AG20443 (cell line): ENCODE data around the gene SPTY2D1.
A peak's percentile ranks its signal among the peaks of the same experiment; 100 is the strongest.
"Not testable (repeated sequence)": the region's sequence is repeated elsewhere in the genome, so short reads cannot be mapped to it uniquely, and the experiment has no call there.

Experiments
- DNase-seq: peaks from one replicate; pipeline ENCODE4 v3.0.0; 2012; ENCODE audit warnings: low spot score, mixed read lengths

Gene SPTY2D1

DNA sequence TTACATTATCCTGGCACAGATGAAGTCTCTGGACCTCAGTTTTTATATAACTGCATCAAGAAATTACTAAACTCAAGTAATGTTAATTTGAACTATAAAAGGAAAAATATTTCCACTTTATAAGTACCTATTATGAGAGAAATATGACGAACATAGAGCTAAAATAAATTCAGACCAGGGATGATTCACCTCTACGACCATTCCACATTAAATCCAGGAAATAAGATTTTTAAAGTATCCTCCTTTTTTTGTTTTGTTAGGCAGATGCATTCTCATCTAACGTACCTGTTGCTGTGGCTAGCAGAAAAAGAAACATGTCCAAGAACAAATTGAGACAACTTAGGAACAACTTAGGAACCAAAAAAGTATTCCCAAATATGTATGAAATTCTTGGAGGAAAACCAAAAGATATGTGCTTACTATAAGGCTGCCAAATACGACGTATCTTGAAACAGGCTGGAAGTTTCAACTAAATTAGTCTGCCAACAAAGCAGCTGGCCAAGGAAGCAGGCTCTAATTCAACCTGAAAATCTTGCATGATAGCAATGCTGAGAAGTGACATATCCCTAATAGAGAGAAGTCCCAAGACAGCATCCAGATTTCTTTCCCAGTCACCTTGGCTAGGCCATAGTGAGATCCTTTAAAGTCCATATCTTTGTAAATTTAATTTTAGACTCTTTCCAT, 15.7 kb downstream of the SPTY2D1 start:
- no peak for DNase-seq

DNA sequence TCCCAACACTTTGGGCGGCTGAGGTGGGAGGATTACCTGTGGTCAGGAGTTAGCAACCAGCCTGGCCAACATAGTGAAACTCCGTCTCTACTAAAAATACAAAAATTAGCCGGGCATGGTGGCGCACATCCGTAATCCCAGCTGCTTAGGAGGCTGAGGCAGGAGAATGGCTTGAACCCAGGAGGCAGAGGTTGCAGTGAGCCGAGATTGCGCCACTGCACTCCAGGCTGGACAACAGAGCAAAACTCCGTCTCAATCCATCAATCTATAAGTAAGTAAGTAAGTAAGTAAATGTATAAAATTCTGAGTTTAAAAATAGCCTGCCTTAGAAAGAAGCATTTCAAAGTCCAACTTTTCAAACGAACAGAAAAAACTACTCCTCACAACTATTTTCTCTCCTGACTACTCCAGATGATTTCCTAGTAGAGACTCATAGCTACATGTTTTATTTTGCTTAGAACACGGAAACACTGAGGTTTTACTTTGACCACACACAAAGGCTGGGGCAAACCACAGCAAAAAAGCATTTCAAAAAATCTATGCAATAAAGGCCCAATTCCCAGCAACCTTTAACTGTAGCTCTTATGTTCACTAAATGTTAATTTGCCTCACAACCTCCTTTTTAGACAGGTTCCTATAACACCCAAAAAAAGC, 16.3 kb downstream of the SPTY2D1 start:
- no peak for DNase-seq

- no peak for DNase-seq
These were observed 18.3 kb downstream of the SPTY2D1 start for GRCh38 chr11:18615628-18616392.

DNA sequence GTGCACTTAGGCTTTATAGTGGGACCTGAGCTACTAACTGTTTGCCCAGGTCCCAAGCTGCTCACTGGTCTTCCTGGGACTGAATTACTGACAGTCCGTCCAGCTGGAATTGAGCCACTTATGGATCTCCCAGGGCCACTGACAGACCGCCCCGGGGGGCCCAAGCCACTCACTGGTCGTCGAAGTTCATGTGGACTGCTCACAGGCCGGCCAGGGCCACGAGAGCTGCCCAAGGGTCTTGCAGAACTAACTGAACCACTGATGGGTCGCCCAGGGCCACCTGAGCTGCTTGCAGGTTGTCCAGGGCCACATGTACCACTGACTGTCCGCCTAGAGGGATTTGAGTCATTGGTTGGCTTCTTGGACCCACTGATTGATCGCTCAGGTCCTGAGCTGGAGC, 19.5 kb downstream of the SPTY2D1 start:
- no peak for DNase-seq

GRCh38 chr11:18612394-18612793, 21.7 kb downstream of the SPTY2D1 start:
- DNase-seq = no peak

- DNase-seq = peak; percentile 55
These were observed 22.9 kb downstream of the SPTY2D1 start for GRCh38 chr11:18611196-18611595.

GRCh38 chr11:18608376-18608775, 25.8 kb downstream of the SPTY2D1 start:
- no peak for DNase-seq

- DNase-seq = no peak
These were observed 33.1 kb downstream of the SPTY2D1 start for GRCh38 chr11:18600915-18601569.

- DNase-seq = no peak
These were observed 34.4 kb downstream of the SPTY2D1 start, which contains the start of gene MISFA for GRCh38 chr11:18599739-18600230. Gene MISFA, plus strand, starts transcription at chr11:18599789. Its CDS starts 140 bp downstream, at chr11:18599929.

DNA sequence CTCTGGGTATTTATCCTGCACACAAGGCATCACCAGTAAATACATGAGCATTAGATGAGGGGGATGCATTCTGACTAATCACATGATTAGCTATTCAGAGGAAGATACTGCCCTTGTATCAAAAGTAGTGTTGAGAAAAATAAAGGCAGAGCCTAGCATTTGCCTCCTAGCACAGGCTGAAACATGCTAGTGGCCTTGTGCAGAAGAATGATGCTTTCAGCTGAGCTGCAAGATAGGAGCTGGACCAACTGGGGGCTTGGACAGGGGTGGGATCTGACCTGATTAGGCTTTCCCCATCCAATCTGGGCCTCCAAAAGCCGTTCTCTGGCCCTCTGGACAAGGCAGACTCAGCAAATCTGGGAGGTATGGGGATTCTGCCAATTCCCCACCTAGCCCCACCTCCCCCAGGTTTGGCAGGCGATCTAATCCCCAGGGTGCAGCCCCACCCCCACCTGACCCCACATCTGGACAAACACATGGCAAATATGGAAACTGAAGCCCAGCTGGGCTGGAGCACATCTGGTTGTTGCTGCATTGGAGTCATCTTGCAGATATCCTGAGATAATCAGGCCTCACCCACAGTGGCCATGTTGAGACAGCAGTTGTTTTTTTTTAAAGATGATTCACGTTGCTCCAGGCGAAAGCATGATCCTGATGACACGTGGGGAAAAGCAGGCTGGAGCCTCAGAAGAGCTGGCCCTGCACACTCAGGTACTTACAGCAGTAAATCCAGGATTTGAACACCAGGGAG, 39.0 kb downstream of the SPTY2D1 start:
- DNase-seq = no peak

DNA sequence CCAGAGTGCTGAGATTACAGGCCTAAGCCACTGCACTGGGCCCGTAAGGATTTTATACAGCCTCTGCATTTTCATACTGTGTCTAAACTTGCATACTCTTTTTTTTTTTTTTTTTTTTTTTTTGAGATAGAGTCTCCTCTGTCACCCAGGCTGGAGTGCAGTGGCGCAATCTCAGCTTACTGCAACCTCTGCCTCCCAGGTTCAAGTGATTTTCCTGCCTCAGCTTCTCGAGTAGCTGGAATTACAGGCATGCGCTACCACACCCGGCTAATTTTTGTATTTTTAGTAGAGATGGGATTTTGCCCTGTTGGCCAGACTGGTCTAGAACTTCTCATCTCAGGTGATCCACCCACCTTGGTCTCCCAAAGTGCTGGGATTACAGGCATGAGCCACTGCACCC, 40.1 kb downstream of the SPTY2D1 start:
- not testable (repeated sequence) for DNase-seq

- no peak for DNase-seq
These were observed 43.6 kb downstream of the SPTY2D1 start for GRCh38 chr11:18590571-18590970.

DNA sequence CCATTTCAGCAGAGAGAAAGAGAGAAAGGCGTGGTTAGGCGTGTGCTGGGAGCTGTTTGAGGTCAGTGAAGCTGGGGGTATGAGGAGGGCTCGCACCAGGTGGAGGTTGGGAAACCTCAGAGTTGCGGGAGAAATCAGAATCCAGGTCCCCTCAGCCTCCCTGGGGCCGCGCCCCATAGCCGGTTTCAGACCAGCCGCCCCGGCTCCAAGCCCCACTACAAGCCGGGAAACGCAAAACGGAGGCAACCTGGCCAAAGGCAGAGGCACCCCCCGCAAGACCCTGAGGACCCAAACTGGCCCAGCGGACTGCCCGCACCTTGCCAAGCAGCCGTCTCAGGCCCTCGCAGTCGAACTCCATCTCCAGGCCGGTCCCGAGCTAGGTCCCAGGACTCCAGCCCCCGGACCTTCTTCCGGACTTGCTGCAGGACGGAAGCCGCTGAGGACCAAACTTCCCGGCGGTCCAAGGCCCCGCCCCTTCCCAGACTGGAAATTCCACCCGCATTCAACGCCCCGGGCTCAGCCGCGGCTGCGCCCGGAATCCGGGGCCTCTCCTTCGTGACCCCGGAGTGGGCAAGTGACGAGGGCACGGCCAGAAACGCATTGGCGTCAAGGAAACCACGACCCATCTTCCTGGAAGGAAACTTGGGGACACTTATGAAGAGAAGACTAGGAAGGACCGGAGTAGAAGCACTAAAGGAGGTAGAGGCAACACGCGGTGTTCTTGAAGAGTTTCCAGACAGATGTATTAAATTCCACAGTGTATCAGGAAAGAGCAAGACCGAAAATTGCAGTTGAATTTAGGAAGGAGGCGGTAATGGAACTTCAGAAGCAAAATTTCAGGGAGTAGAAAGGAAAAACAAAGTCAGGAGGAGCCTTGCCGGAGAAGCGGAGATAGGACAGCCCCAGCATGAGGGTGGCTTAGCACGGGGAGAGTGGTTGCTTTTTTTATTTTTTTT, 45.6 kb downstream of the SPTY2D1 start, which contains the start of gene UEVLD:
Gene UEVLD (minus strand): TSS at position 438 of the 956 bp plus-strand sequence. CDS start 80 bp downstream, at position 358.
- DNase-seq = peak; percentile 98

DNA sequence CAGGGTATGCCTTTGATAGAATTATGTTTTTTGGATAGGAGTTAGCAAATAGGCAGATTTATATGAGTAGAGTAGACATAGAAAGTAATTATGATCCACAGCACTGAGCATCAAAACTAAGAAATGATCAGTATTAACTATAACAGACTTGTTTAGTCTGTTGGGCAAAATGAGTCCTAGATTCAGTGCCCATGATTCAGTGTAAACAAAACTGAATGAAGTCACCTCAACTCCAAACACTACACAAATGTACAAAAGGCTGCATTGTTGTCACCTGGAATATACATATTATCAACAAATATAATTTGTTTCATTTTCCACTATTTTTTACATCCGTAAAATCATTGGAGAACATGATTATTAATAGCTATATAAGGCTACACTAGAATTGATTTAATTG, 52.3 kb downstream of the SPTY2D1 start:
- no peak for DNase-seq

GRCh38 chr11:18580113-18580766, 53.9 kb downstream of the SPTY2D1 start:
- no peak for DNase-seq

DNA sequence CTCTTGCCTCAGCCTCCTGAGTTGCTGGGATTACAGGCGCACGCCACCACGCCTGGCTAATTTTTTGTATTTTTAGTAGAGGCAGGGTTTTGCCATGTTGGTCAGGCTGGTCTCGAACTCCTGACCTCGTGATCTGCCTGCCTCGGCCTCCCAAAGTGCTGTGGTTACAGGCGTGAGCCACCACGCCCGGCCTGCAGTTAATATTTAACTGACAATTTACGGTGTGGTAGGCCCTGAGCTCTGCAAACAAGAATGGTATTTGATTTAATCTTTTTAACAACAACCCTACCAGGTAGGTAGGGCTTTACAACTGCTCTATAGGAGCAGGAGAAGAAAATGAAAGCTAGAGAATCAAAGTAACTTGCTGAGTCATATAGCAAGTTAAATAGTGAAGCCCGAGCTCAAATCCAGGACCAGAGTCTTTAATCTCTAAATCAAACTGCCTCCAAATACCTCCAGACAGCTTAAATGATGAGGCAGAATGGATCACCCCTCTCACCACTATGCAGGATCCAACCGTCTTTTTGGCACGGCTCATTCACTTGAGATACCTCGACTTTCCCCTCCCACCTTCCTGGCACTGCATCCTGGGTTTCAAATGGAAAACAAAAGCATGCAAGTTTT, 55.1 kb downstream of the SPTY2D1 start:
- DNase-seq = no peak

DNA sequence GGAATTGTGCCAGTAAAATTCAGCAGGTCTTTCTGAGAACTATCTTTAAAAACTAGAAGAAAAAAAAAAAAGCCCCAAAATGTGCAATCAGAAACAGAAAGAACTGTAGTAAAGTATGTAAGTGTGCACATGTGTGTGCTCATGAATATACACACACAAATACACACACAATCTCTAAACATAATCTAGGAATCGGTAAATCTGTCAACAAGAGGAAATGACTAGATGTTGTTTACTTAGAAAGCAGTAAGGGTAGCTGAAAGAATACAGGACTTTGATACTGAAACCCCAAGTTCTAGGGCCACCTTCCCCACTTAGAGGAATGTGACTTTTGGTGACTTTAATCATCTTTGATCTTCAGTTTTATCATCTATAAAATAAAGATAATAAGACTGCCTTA, 58.8 kb downstream of the SPTY2D1 start:
- DNase-seq = no peak

DNA sequence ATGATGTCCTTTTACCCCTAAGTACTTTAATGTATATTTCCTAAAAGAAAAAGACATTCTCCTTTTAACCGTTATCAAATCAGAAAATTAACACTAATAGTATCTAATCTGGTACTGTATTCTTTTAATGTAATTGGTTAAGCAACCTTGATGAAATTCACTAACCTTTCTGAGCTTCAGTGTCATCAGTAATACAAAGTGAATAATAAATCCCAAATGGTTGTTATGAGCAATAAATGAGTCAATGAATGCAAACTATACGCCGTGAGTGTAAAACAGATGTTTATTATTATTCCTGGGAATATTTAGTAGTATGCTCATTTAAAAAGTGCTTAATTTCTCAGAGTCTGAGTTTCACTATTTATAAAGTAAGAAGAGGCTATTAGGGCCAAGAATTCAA, 67.1 kb downstream of the SPTY2D1 start:
- peak; percentile 14 for DNase-seq

- DNase-seq = no peak
These were observed 67.7 kb downstream of the SPTY2D1 start for GRCh38 chr11:18566406-18566805.
